Natural killer cell treated with Interleukin-12 subunit alpha and Interleukin-12 subunit beta and Interleukin-15 and Interleukin-18, amount 100 ng/mL, for 72 hours (primary cell): ENCODE measurements around the gene THBS2. TPM values are rescaled to one million over a fixed set of nuclear protein-coding genes. Genes with fewer than 3 reads are reported as not detected.
"Not testable (repeated sequence)": the region's sequence is repeated elsewhere in the genome, so short reads cannot be mapped to it uniquely, and the experiment has no call there.

Source experiments
- ATAC-seq, 2 donors: fragments of 150-1000 bp; cut with Tn5 transposase in 1 of 2; sonication (Bioruptor Pico), chemical (Tn5 transposase) in 1 of 2; 2 replicates each; pipeline ENCODE4 v1.10.0; 2021
- DNase-seq: peaks from one replicate; pipeline ENCODE4 v3.0.0; 2022; ENCODE audit warnings: low spot score
- H3K27ac Mint-ChIP-seq, 2 donors: 1 replicate in 1 of 2; 2 replicates in 1 of 2; pipeline ENCODE4 v1.8.0; 2022; ENCODE audit warnings: mixed read lengths in 2 of 2, mild to moderate bottlenecking in 1 of 2, moderate library complexity in 1 of 2
- H3K27me3 Mint-ChIP-seq, 2 donors: 1 replicate in 1 of 2; 2 replicates in 1 of 2; pipeline ENCODE4 v1.8.0; 2022; ENCODE audit warnings: mixed read lengths in 2 of 2
- H3K36me3 Mint-ChIP-seq: one replicate; pipeline ENCODE4 v1.8.0; 2022; ENCODE audit warnings: mixed read lengths
- H3K4me1 Mint-ChIP-seq, 2 donors: 1 replicate in 1 of 2; 2 replicates in 1 of 2; pipeline ENCODE4 v1.8.0; 2022; ENCODE audit warnings: low read depth in 2 of 2, mixed read lengths in 2 of 2, mild to moderate bottlenecking in 1 of 2
- H3K4me3 Mint-ChIP-seq: one replicate; pipeline ENCODE4 v1.8.0; 2022; ENCODE audit warnings: mixed read lengths
- H3K9me3 Mint-ChIP-seq: 2 replicates; pipeline ENCODE4 v1.8.0; 2022; ENCODE audit warnings: mixed read lengths
- total RNA-seq, 2 donors: library from RNA; stranded (reverse); gene quantifications; one replicate each; pipeline ENCODE4 v1.2.3, GENCODE V29; 2022

THBS2 gene
- total RNA-seq, 2 donors from 2014 or later = not detected

- Mint-ChIP-seq H3K4me3 (no peak overlapping the region), H3K27ac (no peak overlapping the region), H3K36me3 (no peaks in the 10 kb centered on the region), H3K9me3 (peaks cover 2% of the 10 kb centered on the region), H3K27me3 (peaks cover 7 to 16% of the 10 kb centered on the region in 2 donors), H3K4me1 (no peaks in the 10 kb centered on the region)
- DNase-seq = no peak
- ATAC-seq = no peak
Observed at GRCh38 chr6:169227116-169227515, 26.5 kb downstream of the THBS2 start.

GRCh38 chr6:169225887-169226286, 27.8 kb downstream of the THBS2 start:
- Mint-ChIP-seq H3K4me1 (no peaks in the 10 kb centered on the region), H3K36me3 (no peaks in the 10 kb centered on the region), H3K9me3 (peaks cover 2% of the 10 kb centered on the region), H3K4me3 (no peak overlapping the region), H3K27ac (no peak overlapping the region), H3K27me3 (peaks cover 7 to 16% of the 10 kb centered on the region in 2 donors)
- DNase-seq = no peak
- no peak for ATAC-seq

GRCh38 chr6:169225131-169225576, 28.5 kb downstream of the THBS2 start:
- no peak overlapping the region for H3K27ac Mint-ChIP-seq
- peaks cover 2% of the 10 kb centered on the region for H3K9me3 Mint-ChIP-seq
- ATAC-seq (no peak), DNase-seq (no peak)
- no peaks in the 10 kb centered on the region for H3K4me1 Mint-ChIP-seq
- H3K4me3 Mint-ChIP-seq = no peak overlapping the region
- H3K36me3 Mint-ChIP-seq = no peaks in the 10 kb centered on the region
- peaks cover 7 to 16% of the 10 kb centered on the region in 2 donors for H3K27me3 Mint-ChIP-seq

GRCh38 chr6:169224716-169225115, 28.9 kb downstream of the THBS2 start:
- peaks cover 7 to 12% of the 10 kb centered on the region in 2 donors for H3K27me3 Mint-ChIP-seq
- peaks cover 2% of the 10 kb centered on the region for H3K9me3 Mint-ChIP-seq
- H3K4me1 Mint-ChIP-seq = no peaks in the 10 kb centered on the region
- no peaks in the 10 kb centered on the region for H3K36me3 Mint-ChIP-seq
- peak; percentile 18 for DNase-seq
- no peak overlapping the region for H3K4me3 Mint-ChIP-seq
- no peak for ATAC-seq
- H3K27ac Mint-ChIP-seq = no peak overlapping the region

GRCh38 chr6:169224185-169224695, 29.4 kb downstream of the THBS2 start:
- H3K4me1 Mint-ChIP-seq = no peaks in the 10 kb centered on the region
- DNase-seq (no peak), ATAC-seq (no peak)
- H3K27me3 Mint-ChIP-seq = peaks cover 7 to 11% of the 10 kb centered on the region in 2 donors
- H3K36me3 Mint-ChIP-seq = no peaks in the 10 kb centered on the region
- H3K4me3 Mint-ChIP-seq = no peak overlapping the region
- peaks cover 3% of the 10 kb centered on the region for H3K9me3 Mint-ChIP-seq
- no peak overlapping the region for H3K27ac Mint-ChIP-seq

- no peak overlapping the region for H3K27ac Mint-ChIP-seq
- no peak for DNase-seq
- H3K9me3 Mint-ChIP-seq = peaks cover 11% of the 10 kb centered on the region
- H3K36me3 Mint-ChIP-seq = peaks cover 6% of the 10 kb centered on the region
- no peak for ATAC-seq
- H3K4me1 Mint-ChIP-seq = no peaks in the 10 kb centered on the region
- peaks cover 11 to 17% of the 10 kb centered on the region in 2 donors for H3K27me3 Mint-ChIP-seq
- no peak overlapping the region for H3K4me3 Mint-ChIP-seq
Observed at GRCh38 chr6:169223006-169223405, 30.6 kb downstream of the THBS2 start.

- ATAC-seq (no peak), DNase-seq (no peak)
- Mint-ChIP-seq H3K36me3 (peaks cover 6% of the 10 kb centered on the region), H3K4me3 (no peak overlapping the region), H3K27me3 (peaks cover 11 to 20% of the 10 kb centered on the region in 2 donors), H3K9me3 (peaks cover 11% of the 10 kb centered on the region), H3K27ac (no peak overlapping the region), H3K4me1 (no peaks in the 10 kb centered on the region)
Observed at GRCh38 chr6:169222126-169222525, 31.5 kb downstream of the THBS2 start.

GRCh38 chr6:169221264-169221663, 32.4 kb downstream of the THBS2 start:
- H3K36me3 Mint-ChIP-seq = peaks cover 6% of the 10 kb centered on the region
- no peak overlapping the region for H3K27ac Mint-ChIP-seq
- H3K9me3 Mint-ChIP-seq = peaks cover 8% of the 10 kb centered on the region
- peaks cover 5 to 20% of the 10 kb centered on the region in 2 donors for H3K27me3 Mint-ChIP-seq
- no peak overlapping the region for H3K4me3 Mint-ChIP-seq
- DNase-seq (no peak), ATAC-seq (no peak)
- H3K4me1 Mint-ChIP-seq = no peaks in the 10 kb centered on the region

GRCh38 chr6:169220068-169220964, 33.3 kb downstream of the THBS2 start:
- Mint-ChIP-seq H3K27me3 (peaks cover 2 to 20% of the 10 kb centered on the region in 2 donors), H3K4me1 (peaks cover 0 to under 1% of the 10 kb centered on the region in 2 donors), H3K27ac (no peak overlapping the region), H3K4me3 (no peak overlapping the region), H3K36me3 (peaks cover 6% of the 10 kb centered on the region), H3K9me3 (peaks cover 8% of the 10 kb centered on the region)
- ATAC-seq (peak in 1 of 2 donors; percentile 33), DNase-seq (no peak)

GRCh38 chr6:169217972-169218371, 35.7 kb downstream of the THBS2 start:
- Mint-ChIP-seq H3K4me1 (peaks cover 7 to 9% of the 10 kb centered on the region in 2 donors), H3K36me3 (peaks cover 6% of the 10 kb centered on the region), H3K27me3 (peaks cover 0 to 14% of the 10 kb centered on the region in 2 donors), H3K4me3 (no peak overlapping the region), H3K27ac (no peak overlapping the region), H3K9me3 (peaks cover 8% of the 10 kb centered on the region)
- ATAC-seq = no peak
- no peak for DNase-seq

- H3K27ac Mint-ChIP-seq = no peak overlapping the region
- ATAC-seq (no peak), DNase-seq (no peak)
- H3K36me3 Mint-ChIP-seq = peaks cover 8% of the 10 kb centered on the region
- H3K27me3 Mint-ChIP-seq = peaks cover 0 to 14% of the 10 kb centered on the region in 2 donors
- H3K9me3 Mint-ChIP-seq = peaks cover 8% of the 10 kb centered on the region
- H3K4me3 Mint-ChIP-seq = no peak overlapping the region
- peaks cover 10 to 11% of the 10 kb centered on the region in 2 donors for H3K4me1 Mint-ChIP-seq
Observed at GRCh38 chr6:169216830-169217229, 36.8 kb downstream of the THBS2 start.

GRCh38 chr6:169215201-169215681, 38.4 kb downstream of the THBS2 start:
- DNase-seq (no peak), ATAC-seq (no peak)
- H3K9me3 Mint-ChIP-seq = peaks cover 13% of the 10 kb centered on the region
- peak overlapping the region; percentile 11 to 61 for H3K27ac Mint-ChIP-seq
- peaks cover 20% of the 10 kb centered on the region for H3K36me3 Mint-ChIP-seq
- H3K27me3 Mint-ChIP-seq = peaks cover 0 to 14% of the 10 kb centered on the region in 2 donors
- H3K4me3 Mint-ChIP-seq = no peak overlapping the region
- peaks cover 13% of the 10 kb centered on the region in 2 donors for H3K4me1 Mint-ChIP-seq

GRCh38 chr6:169214789-169215188, 38.9 kb downstream of the THBS2 start:
- not testable (repeated sequence) for ATAC-seq, DNase-seq
- H3K27ac Mint-ChIP-seq = peak overlapping the region; percentile 11 to 61
- peaks cover 24% of the 10 kb centered on the region for H3K36me3 Mint-ChIP-seq
- H3K9me3 Mint-ChIP-seq = peaks cover 13% of the 10 kb centered on the region
- peaks cover 13% of the 10 kb centered on the region in 2 donors for H3K4me1 Mint-ChIP-seq
- peak overlapping the region; percentile 5 for H3K4me3 Mint-ChIP-seq
- H3K27me3 Mint-ChIP-seq = peaks cover 2 to 16% of the 10 kb centered on the region in 2 donors
